GM18526 (cell line): ENCODE results near the gene IGSF23.

ENCODE experiments used
- POLR2A ChIP-seq: IDR thresholded peaks from 3 replicates; pipeline ENCODE4 v1.6.1; 2011; ENCODE audit not compliant: insufficient read length; ENCODE audit errors: extremely low read depth

IGSF23 gene

GRCh38 chr19:44600466-44600865 is 12.9 kb upstream of the IGSF23 start:
- no peak for TF ChIP-seq POLR2A

- no peak for TF ChIP-seq POLR2A
These were observed 11.3 kb upstream of the IGSF23 start for GRCh38 chr19:44602081-44602480.

GRCh38 chr19:44603201-44603945 is 10.0 kb upstream of the IGSF23 start:
- no peak for TF ChIP-seq POLR2A

- TF ChIP-seq POLR2A, result no peak
These were observed 9.1 kb upstream of the IGSF23 start for GRCh38 chr19:44604241-44604640.

- no peak for TF ChIP-seq POLR2A
These were observed 7.8 kb upstream of the IGSF23 start for GRCh38 chr19:44605547-44605946.

GRCh38 chr19:44607049-44607448 is 6.3 kb upstream of the IGSF23 start:
- no peak for TF ChIP-seq POLR2A

- TF ChIP-seq POLR2A, result no peak
These were observed 5.4 kb upstream of the IGSF23 start for GRCh38 chr19:44607917-44608316.

GRCh38 chr19:44608391-44608821 is 5.0 kb upstream of the IGSF23 start:
- no peak for TF ChIP-seq POLR2A

- no peak for TF ChIP-seq POLR2A
These were observed 4.1 kb upstream of the IGSF23 start for GRCh38 chr19:44609219-44609618.

- TF ChIP-seq POLR2A, result no peak
These were observed 1.5 kb upstream of the IGSF23 start for GRCh38 chr19:44611812-44612295.

- no peak for TF ChIP-seq POLR2A
These were observed 950 bp downstream of the IGSF23 start for GRCh38 chr19:44614313-44614712.

- TF ChIP-seq POLR2A, result no peak
These were observed 2.5 kb downstream of the IGSF23 start for GRCh38 chr19:44615863-44616247.

GRCh38 chr19:44617110-44617880 is 3.9 kb downstream of the IGSF23 start:
- TF ChIP-seq POLR2A, result no peak

GRCh38 chr19:44618640-44619357 is 5.4 kb downstream of the IGSF23 start:
- TF ChIP-seq POLR2A, result no peak

- no peak for TF ChIP-seq POLR2A
These were observed 7.3 kb downstream of the IGSF23 start for GRCh38 chr19:44620667-44621066.

GRCh38 chr19:44621367-44621766 is 8.0 kb downstream of the IGSF23 start:
- no peak for TF ChIP-seq POLR2A

- no peak for TF ChIP-seq POLR2A
These were observed 9.7 kb downstream of the IGSF23 start for GRCh38 chr19:44623080-44623479.
